GM12872 (cell line): ENCODE results near the gene F10.

ENCODE experiments used
- CTCF ChIP-seq: IDR thresholded peaks from 3 replicates; pipeline ENCODE4 v1.5.1; 2011; ENCODE audit warnings: low read depth, mild to moderate bottlenecking, low read length, moderate library complexity; ENCODE audit not compliant: insufficient read depth

Gene F10

GRCh38 chr13:113077953-113078901 is 44.4 kb upstream of the F10 start:
- no peak for TF ChIP-seq CTCF

- no peak for TF ChIP-seq CTCF
These were observed 43.5 kb upstream of the F10 start for GRCh38 chr13:113078902-113079780.

- TF ChIP-seq CTCF: no peak
These were observed 42.2 kb upstream of the F10 start for GRCh38 chr13:113080361-113080831.

- no peak for TF ChIP-seq CTCF
These were observed 41.6 kb upstream of the F10 start for GRCh38 chr13:113080901-113081521.

- no peak for TF ChIP-seq CTCF
These were observed 40.2 kb upstream of the F10 start for GRCh38 chr13:113082198-113083021.

GRCh38 chr13:113083022-113083373 is 39.6 kb upstream of the F10 start:
- TF ChIP-seq CTCF: no peak
